OCI-LY3 (cell line): ENCODE data around the gene C12orf75.

Experiments used
- H2AFZ ChIP-seq: fragments of 200-600, 300-600 bp; shearing (Covaris generic); 2 replicates; pipeline ENCODE4 v1.6.0; 2014; ENCODE audit warnings: antibody characterized with exemption, low read depth, low read length
- H3K27ac ChIP-seq: fragments of 200-600, 300-600 bp; sonication (generic); 2 replicates; pipeline ENCODE4 v1.5.1; 2014; ENCODE audit warnings: mild to moderate bottlenecking, low read length, moderate library complexity, mixed read lengths
- H3K27me3 ChIP-seq: fragments of 200-600, 300-600 bp; sonication (generic); 2 replicates; pipeline ENCODE4 v1.6.1; 2014; ENCODE audit warnings: low read depth, low read length, mixed read lengths
- H3K36me3 ChIP-seq: fragments of 200-600, 300-600 bp; sonication (generic); replicated peaks from 2 replicates; pipeline ENCODE3; 2014; ENCODE audit warnings: low read depth, low read length, mixed read lengths
- H3K4me1 ChIP-seq: fragments of 300-600, 200-600 bp; sonication (generic); 2 replicates; pipeline ENCODE4 v1.6.1; 2014; ENCODE audit warnings: low read length, mixed read lengths
- H3K4me2 ChIP-seq: fragments of 200-600, 300-600 bp; sonication (generic); 2 replicates; pipeline ENCODE4 v1.6.1; 2014; ENCODE audit warnings: low read length, mixed read lengths
- H3K4me3 ChIP-seq: fragments of 300-600, 200-600 bp; sonication (generic); 2 replicates; pipeline ENCODE4 v1.5.1; 2014; ENCODE audit warnings: antibody characterized with exemption, mild to moderate bottlenecking, low read length, moderate library complexity
- H3K79me2 ChIP-seq: fragments of 300-600, 200-600 bp; shearing (Covaris generic); 2 replicates; pipeline ENCODE4 v1.6.1; 2014; ENCODE audit warnings: mild to moderate bottlenecking, low read length, mixed read lengths
- H3K9ac ChIP-seq: fragments of 300-600, 200-600 bp; shearing (Covaris generic); 2 replicates; pipeline ENCODE4 v1.6.0; 2014; ENCODE audit warnings: mild to moderate bottlenecking, low read length, moderate library complexity
- H3K9me3 ChIP-seq: fragments of 200-600, 300-600 bp; shearing (Covaris generic); 2 replicates; pipeline ENCODE4 v1.6.1; 2014; ENCODE audit warnings: low read length, mixed read lengths; ENCODE audit not compliant: insufficient read depth
- H4K20me1 ChIP-seq: fragments of 200-600, 300-600 bp; sonication (generic); 2 replicates; pipeline ENCODE4 v1.6.1; 2016; ENCODE audit warnings: low read length, mixed read lengths; ENCODE audit not compliant: insufficient read depth
- CTCF ChIP-seq: fragments of 200-600, 300-600 bp; sonication (generic); IDR thresholded peaks from 2 replicates; pipeline ENCODE4 v1.5.1; 2014; ENCODE audit warnings: antibody characterized with exemption, low read length, low read depth
- EZH2phosphoT487 ChIP-seq: fragments of 200-600 bp; shearing (Covaris generic); IDR thresholded peaks from 2 replicates; pipeline ENCODE4 v1.6.1; 2018; ENCODE audit warnings: antibody characterized with exemption, mixed run types, low read depth

Gene C12orf75

GRCh38 chr12:105334001-105334400, 3.5 kb downstream of the C12orf75 start:
- Histone ChIP-seq H4K20me1 (0 out of 2 replicates have a peak, but pooled peaks cover 7% of the 10 kb centered on the region), H3K4me2 (no peak overlapping the region), H3K9me3 (no peaks in the 10 kb centered on the region), H3K4me1 (peaks cover 36% of the 10 kb centered on the region), H3K36me3 (peaks cover 10% of the 10 kb centered on the region), H3K27me3 (no peaks in the 10 kb centered on the region), H3K79me2 (peaks cover 52% of the 10 kb centered on the region), H3K9ac (no peak overlapping the region), H3K4me3 (no peak overlapping the region), H2AFZ (no peak overlapping the region), H3K27ac (no peak overlapping the region)
- TF ChIP-seq EZH2phosphoT487 (no peak), CTCF (no peak)

GRCh38 chr12:105334582-105334981, 4.1 kb downstream of the C12orf75 start:
- no peak overlapping the region for H3K9ac ChIP-seq
- no peak overlapping the region for H3K27ac ChIP-seq
- no peak overlapping the region for H3K4me3 ChIP-seq
- no peak overlapping the region for H3K4me2 ChIP-seq
- no peaks in the 10 kb centered on the region for H3K27me3 ChIP-seq
- no peak for TF ChIP-seq EZH2phosphoT487
- no peak for TF ChIP-seq CTCF
- peaks cover 52% of the 10 kb centered on the region for H3K79me2 ChIP-seq
- peaks cover 10% of the 10 kb centered on the region for H3K36me3 ChIP-seq
- no peaks in the 10 kb centered on the region for H3K9me3 ChIP-seq
- H3K4me1 ChIP-seq, result peaks cover 36% of the 10 kb centered on the region
- H4K20me1 ChIP-seq, result 0 out of 2 replicates have a peak, but pooled peaks cover 7% of the 10 kb centered on the region
- H2AFZ ChIP-seq, result no peak overlapping the region

GRCh38 chr12:105335856-105336255, 5.4 kb downstream of the C12orf75 start:
- Histone ChIP-seq H3K4me3 (no peak overlapping the region), H3K9me3 (peaks cover 6% of the 10 kb centered on the region), H3K4me2 (peak overlapping the region; percentile 18; the same call in 1 of the 2 replicates), H3K9ac (no peak overlapping the region), H3K27ac (no peak overlapping the region), H3K4me1 (peaks cover 33% of the 10 kb centered on the region), H3K27me3 (no peaks in the 10 kb centered on the region), H3K36me3 (peaks cover 16% of the 10 kb centered on the region), H3K79me2 (peaks cover 52% of the 10 kb centered on the region), H2AFZ (no peak overlapping the region), H4K20me1 (0 out of 2 replicates have a peak, but pooled peaks cover 7% of the 10 kb centered on the region)
- TF ChIP-seq EZH2phosphoT487, result no peak
- no peak for TF ChIP-seq CTCF

GRCh38 chr12:105336411-105336810, 5.9 kb downstream of the C12orf75 start:
- H3K4me2 ChIP-seq, result peak overlapping the region; percentile 18; the same call in 1 of the 2 replicates
- peaks cover 11% of the 10 kb centered on the region for H3K9me3 ChIP-seq
- H3K27ac ChIP-seq, result no peak overlapping the region
- peaks cover 49% of the 10 kb centered on the region for H3K79me2 ChIP-seq
- H3K27me3 ChIP-seq, result no peaks in the 10 kb centered on the region
- 0 out of 2 replicates have a peak, but pooled peaks cover 7% of the 10 kb centered on the region for H4K20me1 ChIP-seq
- TF ChIP-seq CTCF (no peak), EZH2phosphoT487 (no peak)
- H2AFZ ChIP-seq, result no peak overlapping the region
- H3K4me1 ChIP-seq, result peaks cover 34% of the 10 kb centered on the region
- no peak overlapping the region for H3K4me3 ChIP-seq
- no peak overlapping the region for H3K9ac ChIP-seq
- peaks cover 22% of the 10 kb centered on the region for H3K36me3 ChIP-seq
